Hematopoietic multipotent progenitor cell treated with erythropoietin and hydrocortisone succinate and interleukin-3 and kit ligand, for 8 days (in vitro differentiated cells): ENCODE measurements around the gene FAM186B.
A peak's percentile ranks its signal among the peaks of the same experiment; 100 is the strongest.

Experiments used
- DNase-seq: peaks from one replicate; pipeline ENCODE4 v3.0.0-alpha.2; 2015

The FAM186B gene

DNA sequence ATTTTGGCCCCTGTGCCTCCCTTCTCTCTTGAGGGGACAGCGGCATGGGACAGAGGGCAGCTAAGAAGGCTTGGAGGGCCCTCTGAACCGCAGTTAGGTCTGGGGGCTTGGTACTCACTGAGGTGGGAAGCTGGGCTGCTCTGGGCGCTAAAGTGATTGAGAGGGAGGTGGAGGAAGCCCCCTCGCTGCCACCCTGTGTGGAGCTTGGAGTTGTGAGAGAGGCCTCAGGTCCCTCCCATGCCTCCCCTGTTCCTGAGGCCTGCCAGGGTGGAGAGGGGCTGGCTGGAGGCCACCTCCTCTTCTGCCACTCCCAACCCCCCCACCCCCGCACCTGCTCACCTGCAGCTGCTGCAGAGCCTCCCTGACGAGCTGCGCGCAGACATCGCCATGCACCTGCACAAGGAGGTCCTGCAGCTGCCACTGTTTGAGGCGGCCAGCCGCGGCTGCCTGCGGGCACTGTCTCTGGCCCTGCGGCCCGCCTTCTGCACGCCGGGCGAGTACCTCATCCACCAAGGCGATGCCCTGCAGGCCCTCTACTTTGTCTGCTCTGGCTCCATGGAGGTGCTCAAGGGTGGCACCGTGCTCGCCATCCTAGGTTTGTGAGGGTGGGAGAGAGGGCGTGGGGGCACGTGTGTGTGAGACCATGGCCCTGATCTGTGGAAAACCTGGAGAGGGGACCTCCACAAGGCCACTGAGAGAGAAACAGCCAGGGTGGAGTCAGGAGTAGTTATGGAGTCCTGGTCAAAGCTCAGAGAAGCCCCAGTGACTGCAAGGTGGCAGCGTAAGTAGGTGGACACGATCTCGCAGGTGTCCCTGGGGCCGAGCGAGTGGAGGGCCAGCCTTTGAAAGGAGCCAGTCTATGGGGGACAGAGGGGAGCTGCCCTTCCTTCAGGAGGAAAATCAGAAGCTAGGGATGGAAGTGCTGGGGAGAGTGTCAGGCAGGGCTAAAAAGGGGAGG lies 55.4 kb downstream of the FAM186B start:
- DNase-seq: no peak

DNA sequence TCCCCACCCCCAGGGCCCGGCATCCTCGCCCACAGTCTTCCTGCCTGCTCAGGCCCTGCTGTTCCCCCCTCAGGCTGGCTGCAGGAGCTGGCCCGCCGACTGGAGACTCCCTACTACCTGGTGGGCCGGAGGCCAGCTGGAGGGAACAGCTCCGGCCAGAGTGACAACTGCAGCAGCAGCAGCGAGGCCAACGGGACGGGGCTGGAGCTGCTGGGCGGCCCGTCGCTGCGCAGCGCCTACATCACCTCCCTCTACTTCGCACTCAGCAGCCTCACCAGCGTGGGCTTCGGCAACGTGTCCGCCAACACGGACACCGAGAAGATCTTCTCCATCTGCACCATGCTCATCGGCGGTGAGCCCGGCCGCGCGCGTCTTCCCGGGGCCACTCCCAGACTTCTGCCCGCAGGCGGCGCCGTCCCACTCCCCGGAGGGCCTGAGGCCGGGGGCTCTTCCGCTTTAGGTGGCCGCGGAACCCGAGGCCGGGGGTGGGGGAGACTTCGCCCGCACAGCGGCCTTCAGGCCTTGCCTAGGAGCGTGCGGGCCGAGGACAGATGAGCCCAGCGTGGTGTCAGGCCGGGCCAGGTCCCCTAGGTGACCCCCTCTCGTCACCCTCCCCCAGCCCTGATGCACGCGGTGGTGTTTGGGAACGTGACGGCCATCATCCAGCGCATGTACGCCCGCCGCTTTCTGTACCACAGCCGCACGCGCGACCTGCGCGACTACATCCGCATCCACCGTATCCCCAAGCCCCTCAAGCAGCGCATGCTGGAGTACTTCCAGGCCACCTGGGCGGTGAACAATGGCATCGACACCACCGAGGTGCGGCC lies 56.4 kb downstream of the FAM186B start:
- no peak for DNase-seq

DNA sequence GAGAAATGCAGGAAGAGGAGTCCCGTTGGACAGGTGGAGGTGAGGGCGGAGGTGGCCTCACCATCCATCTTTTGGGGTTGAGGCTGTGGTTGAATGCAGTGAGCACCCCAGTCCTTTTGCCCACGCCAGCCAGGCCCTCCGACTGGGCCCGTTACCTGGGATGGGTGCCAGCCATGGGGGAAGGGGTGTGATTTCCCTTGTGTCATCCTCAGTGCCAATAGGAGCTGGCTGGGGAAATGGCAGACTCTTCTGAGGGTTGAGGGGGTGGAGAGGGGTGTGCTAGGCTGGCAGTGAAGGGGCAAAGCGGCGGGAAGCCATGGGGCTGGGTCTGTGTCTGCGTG lies 57.0 kb downstream of the FAM186B start:
- DNase-seq: no peak

DNA sequence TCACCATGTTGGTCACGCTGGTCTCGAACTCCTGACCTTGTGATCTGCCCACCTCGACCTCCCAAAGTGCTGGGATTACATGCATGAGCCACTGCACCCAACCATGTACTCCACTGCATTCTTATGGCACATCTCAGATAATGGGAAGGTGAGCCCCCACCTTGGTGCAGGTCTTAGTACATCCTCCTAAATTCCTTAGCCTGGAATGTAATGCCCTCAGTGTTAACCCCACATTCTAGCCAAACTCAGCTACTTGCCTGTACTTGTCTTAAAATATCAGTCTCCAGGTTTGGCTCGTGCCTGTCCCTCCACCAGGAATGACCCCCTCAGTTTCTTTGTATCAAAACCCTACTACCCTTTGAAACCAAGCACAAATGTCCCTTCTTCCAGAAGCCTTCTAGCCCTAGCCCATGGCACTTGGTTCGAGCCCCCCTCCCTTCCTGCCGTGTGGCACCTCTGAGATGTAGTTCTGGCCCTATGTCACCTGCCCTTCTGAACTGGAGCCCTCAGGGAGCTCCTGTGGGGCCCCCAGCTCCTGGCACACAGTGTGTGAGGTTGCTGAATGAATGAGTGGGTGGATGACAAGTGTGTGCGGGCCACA lies 58.2 kb downstream of the FAM186B start:
- no peak for DNase-seq

DNA sequence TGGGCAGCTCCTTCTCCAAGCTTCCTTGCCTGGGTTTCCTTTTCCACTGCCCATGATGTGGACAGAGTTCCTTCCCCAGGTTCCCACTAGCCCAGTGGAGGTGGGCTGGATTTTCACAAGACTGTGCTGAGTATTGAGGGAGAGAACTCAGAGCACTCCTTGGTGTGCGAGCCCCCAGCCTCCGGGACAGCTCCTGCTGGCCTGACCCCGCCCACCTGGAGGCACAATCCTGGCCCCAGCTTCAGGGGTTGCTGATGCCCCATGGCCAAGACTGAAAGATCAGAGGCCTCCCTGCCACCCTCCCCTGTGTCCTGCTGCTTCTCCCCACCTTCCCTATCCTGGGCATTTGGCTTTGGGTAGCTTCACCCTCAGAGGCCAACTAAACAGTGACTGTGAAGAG lies 59.0 kb downstream of the FAM186B start:
- no peak for DNase-seq

DNA sequence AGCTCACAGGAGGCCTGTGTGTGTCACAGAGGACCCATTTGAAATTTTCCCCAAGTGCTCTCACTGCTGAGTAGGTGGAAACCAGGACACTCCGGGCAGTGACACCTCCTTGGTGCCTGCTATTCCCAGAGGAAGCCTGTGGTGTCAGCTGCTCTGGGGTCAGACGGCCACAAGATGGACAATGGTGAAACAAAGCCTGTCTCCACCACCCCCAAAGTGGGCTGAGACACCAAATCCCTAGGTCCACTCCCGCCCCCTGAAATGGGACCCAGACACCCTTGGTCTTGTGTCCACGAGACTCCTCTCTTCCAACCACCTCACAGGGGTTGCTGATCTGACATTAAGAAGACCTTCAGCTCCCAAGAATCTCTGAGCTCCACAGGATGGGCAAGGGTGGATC lies 59.6 kb downstream of the FAM186B start:
- DNase-seq: no peak

DNA sequence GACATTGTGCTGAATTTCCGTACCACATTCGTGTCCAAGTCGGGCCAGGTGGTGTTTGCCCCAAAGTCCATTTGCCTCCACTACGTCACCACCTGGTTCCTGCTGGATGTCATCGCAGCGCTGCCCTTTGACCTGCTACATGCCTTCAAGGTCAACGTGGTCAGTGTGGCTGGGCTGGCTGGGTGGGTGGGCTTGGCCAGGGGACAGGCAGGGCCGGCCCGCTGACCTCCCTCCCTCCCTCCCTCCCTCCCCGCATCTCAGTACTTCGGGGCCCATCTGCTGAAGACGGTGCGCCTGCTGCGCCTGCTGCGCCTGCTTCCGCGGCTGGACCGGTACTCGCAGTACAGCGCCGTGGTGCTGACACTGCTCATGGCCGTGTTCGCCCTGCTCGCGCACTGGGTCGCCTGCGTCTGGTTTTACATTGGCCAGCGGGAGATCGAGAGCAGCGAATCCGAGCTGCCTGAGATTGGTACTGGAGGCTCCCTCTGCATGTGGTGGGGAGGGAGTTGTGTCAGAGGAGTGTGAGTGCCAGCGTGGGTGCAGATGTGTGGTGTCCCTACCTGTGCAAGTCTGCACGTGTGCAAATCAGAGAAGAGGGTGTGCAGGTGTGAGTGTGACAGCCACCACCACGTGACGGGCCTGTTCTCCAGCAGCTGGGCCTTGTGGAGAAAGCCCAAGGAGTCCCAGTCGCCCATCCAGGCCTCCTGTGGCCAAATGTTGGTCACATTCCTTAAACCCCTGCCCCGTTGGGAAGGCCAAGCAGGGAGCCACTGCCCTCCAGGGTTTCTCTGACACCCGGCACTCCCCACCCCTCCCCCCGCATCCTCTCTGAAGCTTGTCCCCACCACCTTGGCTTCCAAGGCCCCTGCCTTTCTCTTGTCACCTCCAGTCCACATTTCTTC lies 61.3 kb downstream of the FAM186B start:
- DNase-seq: no peak

DNA sequence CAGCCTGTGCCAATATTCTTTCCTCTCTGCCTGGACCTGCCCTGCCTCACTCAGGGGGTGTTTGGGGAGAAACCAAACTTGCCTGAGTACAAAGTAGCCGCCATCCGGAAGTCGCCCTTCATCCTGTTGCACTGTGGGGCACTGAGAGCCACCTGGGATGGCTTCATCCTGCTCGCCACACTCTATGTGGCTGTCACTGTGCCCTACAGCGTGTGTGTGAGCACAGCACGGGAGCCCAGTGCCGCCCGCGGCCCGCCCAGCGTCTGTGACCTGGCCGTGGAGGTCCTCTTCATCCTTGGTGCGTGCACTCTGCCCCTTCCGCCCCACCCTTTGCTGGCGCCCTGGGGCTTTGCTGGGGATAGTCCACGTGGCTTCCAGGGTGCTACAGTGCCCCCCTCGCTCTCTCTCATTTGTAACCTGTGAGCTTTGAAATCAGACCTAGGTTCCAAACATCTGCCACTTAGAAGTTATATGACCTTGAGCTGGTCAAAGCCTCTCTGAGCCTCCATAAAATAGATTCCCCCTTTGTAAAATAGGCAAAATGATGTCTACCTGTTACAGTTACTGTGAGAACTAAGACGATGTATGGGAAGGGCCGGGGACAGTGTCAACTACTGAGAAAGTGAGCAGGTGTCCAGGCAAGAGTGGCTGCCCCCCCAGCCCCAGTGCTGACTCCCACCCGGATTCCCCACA lies 62.1 kb downstream of the FAM186B start:
- no peak for DNase-seq

DNA sequence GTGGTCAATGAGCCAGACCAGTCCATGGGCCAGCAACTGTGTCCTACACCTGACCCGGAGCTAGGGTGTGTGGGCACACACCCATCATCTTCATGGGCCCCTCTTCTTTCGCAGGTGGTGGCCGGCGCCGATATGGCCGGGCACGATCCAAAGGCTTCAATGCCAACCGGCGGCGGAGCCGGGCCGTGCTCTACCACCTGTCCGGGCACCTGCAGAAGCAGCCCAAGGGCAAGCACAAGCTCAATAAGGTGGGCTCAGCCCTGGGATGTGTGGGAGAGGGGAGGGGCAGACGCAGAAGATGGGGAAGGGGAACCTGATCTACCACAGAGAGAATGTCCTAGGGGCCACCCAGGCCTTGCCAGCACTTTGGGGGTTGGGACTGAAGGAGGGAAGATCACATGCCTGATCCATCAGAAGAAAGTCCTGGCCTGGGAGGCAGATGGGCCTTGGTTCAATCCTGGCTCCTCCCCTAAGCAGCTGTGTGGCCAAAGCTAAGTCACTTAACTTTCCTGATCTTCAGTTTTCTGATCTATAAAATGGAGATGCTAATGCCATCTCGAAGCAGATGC lies 62.8 kb downstream of the FAM186B start:
- no peak for DNase-seq

DNA sequence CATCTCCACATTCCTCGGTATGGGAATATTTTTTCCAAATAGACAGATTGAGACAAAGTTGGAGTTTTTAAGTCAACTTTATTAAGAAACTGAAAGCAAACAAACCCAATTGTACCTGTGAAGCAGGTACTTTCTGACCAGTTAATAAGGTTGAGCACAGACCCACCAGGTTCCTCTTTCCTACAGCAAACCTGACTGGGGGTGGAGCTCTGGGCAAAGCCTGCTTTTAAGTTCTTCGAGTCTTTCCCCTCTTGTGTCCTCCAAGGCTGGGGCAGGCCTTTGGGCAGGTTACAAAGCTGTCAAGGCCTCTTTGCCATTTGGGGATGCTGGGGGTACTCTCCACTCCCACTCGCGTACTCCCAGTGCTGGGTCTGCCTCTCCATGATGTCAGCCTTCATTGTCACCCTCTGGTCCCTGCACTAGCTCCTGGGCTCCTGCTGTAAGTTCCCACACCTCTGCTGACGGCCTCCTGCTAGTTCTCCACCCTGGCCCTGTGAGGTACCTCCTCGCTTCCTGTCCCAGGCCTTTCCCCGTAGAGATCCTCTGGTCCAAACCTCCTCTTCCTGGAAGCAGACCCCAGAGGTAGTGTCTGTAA lies 63.4 kb downstream of the FAM186B start:
- no peak for DNase-seq

DNA sequence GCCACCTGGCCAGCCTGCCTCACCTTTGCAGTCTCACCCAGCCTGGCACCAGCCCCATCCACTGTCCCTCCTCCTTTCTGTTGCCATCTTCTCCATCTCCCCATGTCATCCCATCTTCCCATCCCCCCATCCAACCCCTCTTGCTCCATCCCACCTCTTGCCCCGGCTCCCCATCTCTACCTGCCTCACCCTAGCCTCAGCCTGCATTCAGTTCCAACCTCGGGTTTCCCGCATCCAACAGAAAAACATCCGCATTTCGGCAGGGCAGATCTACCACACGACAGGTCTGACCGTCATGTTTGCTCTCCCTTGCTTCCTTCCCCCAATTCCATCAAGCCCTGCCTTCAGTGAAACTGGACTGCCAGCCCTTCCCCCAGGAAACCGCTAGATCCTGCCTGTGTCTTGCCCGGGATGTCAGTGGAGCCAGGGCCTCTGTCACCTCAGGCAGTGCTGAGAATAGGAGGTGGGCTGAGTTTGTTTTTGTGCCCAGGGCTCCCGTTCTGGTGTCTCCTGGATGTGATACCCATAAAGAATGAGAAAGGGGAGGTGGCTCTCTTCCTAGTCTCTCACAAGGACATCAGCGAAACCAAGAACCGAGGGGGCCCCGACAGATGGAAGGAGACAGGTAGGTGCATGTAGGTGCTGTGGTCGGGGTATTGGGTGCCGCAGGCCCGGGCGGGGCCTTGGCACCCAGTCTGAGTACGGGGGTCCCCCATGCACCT lies 64.1 kb downstream of the FAM186B start:
- no peak for DNase-seq

DNA sequence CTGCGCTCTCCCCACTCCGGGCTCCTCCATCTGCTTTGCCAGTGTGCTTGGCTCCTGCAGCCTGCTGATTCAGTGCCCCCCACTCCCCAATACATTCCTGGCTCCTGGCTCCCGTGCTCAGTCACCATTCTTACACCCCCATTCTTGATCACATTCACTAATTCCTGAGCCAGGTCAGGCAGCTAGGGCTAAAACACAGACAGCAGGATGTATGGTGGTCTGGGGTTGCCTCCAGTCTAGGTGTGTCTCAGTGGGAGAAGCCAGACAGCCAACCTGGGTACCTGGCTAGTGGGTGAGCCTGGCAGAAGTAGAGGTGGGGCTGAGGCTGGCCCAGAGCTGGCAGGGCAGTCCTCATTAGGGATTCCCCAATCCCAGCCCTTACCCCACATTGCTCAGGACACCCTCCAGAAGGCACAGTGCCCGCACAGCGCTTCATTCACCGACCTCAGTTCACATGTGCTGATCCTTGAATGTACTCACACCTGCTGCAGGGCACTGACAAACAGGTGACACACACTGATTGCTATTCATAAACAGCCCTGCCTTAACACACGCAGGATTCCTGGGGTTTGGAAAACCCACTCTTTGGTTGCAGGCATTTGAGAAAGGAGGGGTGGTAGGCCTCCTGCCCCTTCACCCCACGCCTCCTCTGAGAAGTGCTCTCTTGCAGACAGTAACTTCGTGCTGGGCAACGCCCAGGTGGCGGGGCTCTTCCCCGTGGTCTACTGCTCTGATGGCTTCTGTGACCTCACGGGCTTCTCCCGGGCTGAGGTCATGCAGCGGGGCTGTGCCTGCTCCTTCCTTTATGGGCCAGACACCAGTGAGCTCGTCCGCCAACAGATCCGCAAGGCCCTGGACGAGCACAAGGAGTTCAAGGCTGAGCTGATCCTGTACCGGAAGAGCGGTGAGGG lies 65.0 kb downstream of the FAM186B start:
- no peak for DNase-seq

DNA sequence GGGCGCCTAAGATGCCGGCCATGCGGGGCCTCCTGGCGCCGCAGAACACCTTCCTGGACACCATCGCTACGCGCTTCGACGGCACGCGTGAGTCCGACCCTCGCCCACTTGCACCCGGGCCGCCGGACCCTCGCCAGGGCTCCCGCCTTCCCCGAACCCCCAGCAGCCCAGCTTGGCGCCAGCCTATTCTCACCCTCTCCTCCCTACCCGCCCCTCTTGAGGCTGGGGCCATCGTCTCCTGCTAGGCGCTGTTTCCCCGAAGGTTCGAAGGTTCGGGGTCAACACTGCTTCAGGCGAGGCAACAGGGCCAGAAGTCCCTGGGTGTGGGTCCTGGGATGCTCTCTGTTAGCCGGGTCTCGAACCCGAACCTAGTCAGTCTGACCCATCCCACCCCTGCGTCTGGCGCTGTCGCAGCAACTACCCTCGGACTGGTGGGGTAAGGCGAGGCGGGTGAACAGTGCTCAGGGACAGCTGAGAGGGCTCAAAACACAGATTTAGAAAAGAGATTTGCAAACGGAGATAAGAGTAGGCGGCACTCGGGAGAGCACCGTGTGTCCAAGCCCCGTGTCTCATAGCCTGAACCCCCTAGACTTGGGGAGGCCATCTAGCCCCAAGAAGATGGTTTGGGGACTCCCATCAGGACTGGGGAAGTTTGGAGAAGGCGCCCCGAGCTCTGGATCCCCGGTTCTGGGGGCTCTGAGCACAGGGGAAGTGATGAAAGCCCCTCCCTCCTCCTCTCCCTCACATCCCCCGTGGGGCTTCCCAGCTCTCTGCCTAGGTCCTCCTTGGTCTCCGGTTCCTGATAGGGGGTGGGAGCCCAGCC lies 65.8 kb downstream of the FAM186B start:
- DNase-seq: no peak

DNA sequence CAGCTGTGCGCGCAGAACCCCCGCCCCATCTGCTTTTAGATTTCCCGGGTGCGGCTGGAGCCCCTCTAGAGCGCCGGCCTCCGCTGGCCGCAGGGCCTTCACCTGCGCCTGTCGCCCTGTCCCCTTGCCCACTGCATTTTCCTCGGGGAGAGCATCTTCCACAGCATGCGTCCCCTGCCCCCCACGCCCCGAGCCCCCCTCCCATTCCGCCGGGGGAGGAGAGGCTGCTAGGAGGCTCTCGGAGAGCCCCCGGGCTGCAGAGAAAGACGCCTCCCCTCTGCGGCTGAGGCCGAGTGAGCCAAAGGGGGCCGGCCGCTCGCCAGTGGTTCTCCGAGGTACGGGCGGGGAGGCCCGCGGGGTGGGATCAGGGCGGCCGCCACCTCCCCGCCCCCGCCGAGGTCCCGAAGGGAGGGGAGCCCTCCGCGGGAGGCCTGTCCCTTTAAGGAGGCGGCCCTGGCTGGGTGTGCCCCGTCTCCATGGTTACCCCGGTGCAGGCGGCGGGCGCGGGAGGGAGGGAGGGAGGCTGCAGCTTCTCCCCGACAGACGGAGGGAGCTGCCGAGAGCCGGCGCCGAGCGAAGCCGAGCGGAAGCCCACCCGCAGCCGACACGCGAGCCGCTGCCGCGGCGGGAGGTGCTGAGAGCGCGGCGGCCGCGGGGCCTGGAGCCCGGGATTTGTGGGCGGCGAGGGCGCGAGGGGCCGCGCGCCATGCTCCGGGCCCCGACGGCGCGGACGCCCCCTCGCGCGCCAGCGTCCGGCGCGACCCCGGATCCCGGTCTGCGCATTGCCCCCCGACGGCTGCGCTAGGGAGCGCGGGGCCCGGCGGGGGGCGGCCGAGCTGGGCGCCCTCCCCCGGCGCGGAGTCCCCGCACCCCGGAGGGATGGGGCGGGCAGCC lies 66.7 kb downstream of the FAM186B start, which contains the start of gene KCNH3:
Gene KCNH3 (plus strand): TSS at position 521 of the 894 bp plus-strand sequence. CDS start 387 bp downstream, outside the sequence.
- peak; percentile 81 for DNase-seq

DNA sequence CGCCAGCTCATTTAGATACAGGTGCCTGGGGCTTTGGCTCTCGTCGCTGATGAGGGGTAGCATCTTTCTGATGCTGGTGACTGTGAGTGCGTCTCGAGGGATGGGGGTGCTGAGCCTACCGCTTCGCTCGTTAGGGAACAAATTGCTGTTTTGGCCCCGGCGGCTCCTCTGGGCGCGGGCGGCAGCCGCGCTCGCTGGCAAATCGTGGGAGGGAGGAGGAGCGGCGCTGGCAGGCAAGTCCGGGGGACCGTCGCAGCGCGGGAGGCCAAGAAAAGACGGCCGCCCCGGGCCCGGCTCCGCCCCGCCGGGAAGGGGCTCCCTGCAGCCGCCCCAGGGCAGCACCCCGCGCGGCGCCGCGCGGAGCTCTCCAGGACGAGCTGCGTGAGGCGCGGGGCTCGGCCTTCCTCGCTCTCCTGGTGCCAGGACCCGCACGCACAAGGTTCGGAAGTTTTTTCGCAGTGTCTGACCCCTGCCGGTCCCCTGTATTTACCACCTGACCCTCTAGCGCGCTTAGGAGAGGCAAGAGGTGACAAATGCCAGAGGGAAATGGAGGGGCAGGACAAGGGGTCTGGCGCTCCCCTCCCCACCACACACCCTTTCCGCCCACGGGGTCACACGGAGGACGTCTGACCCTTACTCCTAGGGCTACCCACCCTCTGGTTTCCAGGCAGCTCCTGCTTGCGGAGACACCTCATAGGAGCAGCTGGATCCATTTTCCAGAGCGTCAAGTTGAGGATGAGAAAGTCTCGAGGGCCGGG lies 67.5 kb downstream of the FAM186B start:
- no peak for DNase-seq
